Mammary epithelial cell (primary cell): ENCODE results near the gene SLC8A3.

Source experiments
- CTCF ChIP-seq, 2 donors: IDR thresholded peaks in 1 of 2; conservative IDR thresholded peaks in 1 of 2; 2 replicates each; pipeline ENCODE4 v1.5.1; 2011 to 2012; ENCODE audit warnings: inconsistent platforms in 2 of 2, low read length in 2 of 2, mild to moderate bottlenecking in 2 of 2, control low read depth in 1 of 2, low read depth in 1 of 2; ENCODE audit not compliant: insufficient read depth in 1 of 2; ENCODE audit errors: extremely low read depth in 1 of 2
- EZH2 ChIP-seq: IDR thresholded peaks from 2 replicates; pipeline ENCODE4 v1.6.1; 2012; ENCODE audit warnings: low read length, inconsistent platforms, borderline replicate concordance

GRCh38 chr14:70213721-70214282 lies 25.1 kb upstream of the SLC8A3 start:
- TF ChIP-seq CTCF (conservative IDR thresholded peaks at IDR 0.05 in 1 of 2, IDR thresholded peaks at IDR 0.05 in 1 of 2; ENCODE audit: extremely low read depth in 1 of 2, insufficient read depth in 1 of 2, low read depth in 1 of 2, low read length in 2 of 2) (no peak), EZH2 (no peak)
